C4-2B (cell line): Measurements from ENCODE around the gene ADAM12.

Experiments used
- CTCF ChIP-seq: fragments of 450-650 bp; conservative IDR thresholded peaks from 2 replicates; pipeline ENCODE4 v1.5.1; 2017; ENCODE audit warnings: mild to moderate bottlenecking
- ZFX ChIP-seq: fragments of 450-650 bp; IDR thresholded peaks from 2 replicates; pipeline ENCODE4 v1.6.1; 2017

GRCh38 chr10:126207851-126208250, 180.4 kb downstream of the ADAM12 start:
- no peak for TF ChIP-seq CTCF
- TF ChIP-seq ZFX: no peak
